ENCODE data around the gene UBR4. TPM values are rescaled to one million over a fixed set of nuclear protein-coding genes. Genes with fewer than 3 reads are reported as not detected.

UBR4 gene
- total and polyA plus RNA-seq, 5 donors = 48.9 to 70.3 (median 64.5) TPM

- no peaks in the 10 kb centered on the region for H3K27me3 ChIP-seq (ENCODE audit: control insufficient read depth, insufficient read depth)
- intact Hi-C loops (cut with DNase I) = loop anchor here in 2 of 4 donors (5.0 kb wide), 1 partner anchor 184 kb away; no protein-coding TSS in a partner anchor
- no peak overlapping the region for H3K4me3 ChIP-seq (ENCODE audit: low read length)
- DNase-seq (no peak), ATAC-seq (no peak)
- no peaks in the 10 kb centered on the region for H3K4me1 ChIP-seq (ENCODE audit: control insufficient read depth, insufficient read depth, low read length)
- 54% methylated on average over 8 of the region's 8 CpGs for WGBS
- H3K9me3 ChIP-seq (ENCODE audit: control insufficient read depth, low read length) = no peaks in the 10 kb centered on the region
- no peak overlapping the region for H3K27ac ChIP-seq (ENCODE audit: low read length)
Measured at GRCh38 chr1:19091196-19091953, 118.7 kb downstream of the UBR4 start.

- Histone ChIP-seq H3K9me3 (ENCODE audit: control insufficient read depth, low read length) (no peaks in the 10 kb centered on the region), H3K27me3 (ENCODE audit: control insufficient read depth, insufficient read depth) (no peaks in the 10 kb centered on the region), H3K27ac (ENCODE audit: low read length) (no peak overlapping the region), H3K4me1 (ENCODE audit: control insufficient read depth, insufficient read depth, low read length) (no peaks in the 10 kb centered on the region), H3K4me3 (ENCODE audit: low read length) (no peak overlapping the region)
- intact Hi-C loops (cut with DNase I) = no loop called here
- no peak for ATAC-seq
- 94% methylated on average over 4 of the region's 4 CpGs for WGBS
- no peak for DNase-seq
Measured at GRCh38 chr1:19089524-19089923, 120.5 kb downstream of the UBR4 start.

GRCh38 chr1:19088717-19089442, 121.2 kb downstream of the UBR4 start:
- DNase-seq (no peak), ATAC-seq (no peak)
- intact Hi-C loops (cut with DNase I) = no loop called here
- Histone ChIP-seq H3K27ac (ENCODE audit: low read length) (no peak overlapping the region), H3K9me3 (ENCODE audit: control insufficient read depth, low read length) (no peaks in the 10 kb centered on the region), H3K4me1 (ENCODE audit: control insufficient read depth, insufficient read depth, low read length) (no peaks in the 10 kb centered on the region), H3K4me3 (ENCODE audit: low read length) (no peak overlapping the region), H3K27me3 (ENCODE audit: control insufficient read depth, insufficient read depth) (no peaks in the 10 kb centered on the region)
- WGBS = 92% methylated on average over 12 of the region's 12 CpGs

- 80% methylated on average over 9 of the region's 9 CpGs for WGBS
- intact Hi-C loops (cut with DNase I) = no loop called here
- H3K4me1 ChIP-seq (ENCODE audit: control insufficient read depth, insufficient read depth, low read length) = no peaks in the 10 kb centered on the region
- H3K4me3 ChIP-seq (ENCODE audit: low read length) = no peak overlapping the region
- no peaks in the 10 kb centered on the region for H3K9me3 ChIP-seq (ENCODE audit: control insufficient read depth, low read length)
- DNase-seq (no peak), ATAC-seq (no peak)
- no peaks in the 10 kb centered on the region for H3K27me3 ChIP-seq (ENCODE audit: control insufficient read depth, insufficient read depth)
- H3K27ac ChIP-seq (ENCODE audit: low read length) = no peak overlapping the region
Measured at GRCh38 chr1:19087737-19088594, 122.1 kb downstream of the UBR4 start.

GRCh38 chr1:19087017-19087736, 122.9 kb downstream of the UBR4 start:
- Histone ChIP-seq H3K4me3 (ENCODE audit: low read length) (no peak overlapping the region), H3K27me3 (ENCODE audit: control insufficient read depth, insufficient read depth) (no peaks in the 10 kb centered on the region), H3K27ac (ENCODE audit: low read length) (no peak overlapping the region), H3K4me1 (ENCODE audit: control insufficient read depth, insufficient read depth, low read length) (no peaks in the 10 kb centered on the region), H3K9me3 (ENCODE audit: control insufficient read depth, low read length) (no peaks in the 10 kb centered on the region)
- ATAC-seq = no peak
- DNase-seq = no peak
- WGBS = 69% methylated on average over 6 of the region's 6 CpGs
- intact Hi-C loops (cut with DNase I) = no loop called here

GRCh38 chr1:19086176-19086875, 123.7 kb downstream of the UBR4 start:
- Histone ChIP-seq H3K9me3 (ENCODE audit: control insufficient read depth, low read length) (no peaks in the 10 kb centered on the region), H3K4me1 (ENCODE audit: control insufficient read depth, insufficient read depth, low read length) (no peaks in the 10 kb centered on the region), H3K27me3 (ENCODE audit: control insufficient read depth, insufficient read depth) (no peaks in the 10 kb centered on the region), H3K27ac (ENCODE audit: low read length) (peak overlapping the region; percentile 5), H3K4me3 (ENCODE audit: low read length) (no peak overlapping the region)
- 79% methylated on average over 21 of the region's 21 CpGs for WGBS
- peak in 1 of 2 donors; percentile 49 for ATAC-seq
- intact Hi-C loops (cut with DNase I) = no loop called here
- peak in 2 of 3 donors; percentile 67 to 75 for DNase-seq

GRCh38 chr1:19084206-19084738, 125.8 kb downstream of the UBR4 start:
- WGBS = 84% methylated on average over 20 of the region's 20 CpGs
- Histone ChIP-seq H3K27me3 (ENCODE audit: control insufficient read depth, insufficient read depth) (no peaks in the 10 kb centered on the region), H3K4me3 (ENCODE audit: low read length) (no peak overlapping the region), H3K9me3 (ENCODE audit: control insufficient read depth, low read length) (no peaks in the 10 kb centered on the region), H3K27ac (ENCODE audit: low read length) (no peak overlapping the region), H3K4me1 (ENCODE audit: control insufficient read depth, insufficient read depth, low read length) (peaks cover 4% of the 10 kb centered on the region)
- no peak for DNase-seq
- ATAC-seq = no peak
- intact Hi-C loops (cut with DNase I) = no loop called here

- intact Hi-C loops (cut with DNase I) = no loop called here
- Histone ChIP-seq H3K4me1 (ENCODE audit: control insufficient read depth, insufficient read depth, low read length) (peaks cover 4% of the 10 kb centered on the region), H3K27ac (ENCODE audit: low read length) (no peak overlapping the region), H3K9me3 (ENCODE audit: control insufficient read depth, low read length) (no peaks in the 10 kb centered on the region), H3K4me3 (ENCODE audit: low read length) (no peak overlapping the region), H3K27me3 (ENCODE audit: control insufficient read depth, insufficient read depth) (no peaks in the 10 kb centered on the region)
- DNase-seq = no peak
- 53% methylated on average over 7 of the region's 7 CpGs for WGBS
- ATAC-seq = peak; percentile 23 to 79
Measured at GRCh38 chr1:19083081-19083480, 127.0 kb downstream of the UBR4 start.

- DNase-seq = peak in 2 of 3 donors; percentile 75 to 78
- Histone ChIP-seq H3K27ac (ENCODE audit: low read length) (peak overlapping the region; percentile 72), H3K4me3 (ENCODE audit: low read length) (peak overlapping the region; percentile 11), H3K9me3 (ENCODE audit: control insufficient read depth, low read length) (no peaks in the 10 kb centered on the region), H3K27me3 (ENCODE audit: control insufficient read depth, insufficient read depth) (no peaks in the 10 kb centered on the region), H3K4me1 (ENCODE audit: control insufficient read depth, insufficient read depth, low read length) (peaks cover 4% of the 10 kb centered on the region)
- WGBS = 48% methylated on average over 21 of the region's 21 CpGs
- ATAC-seq = peak; percentile 69 to 82
- intact Hi-C loops (cut with DNase I) = no loop called here
Measured at GRCh38 chr1:19081218-19081893, 128.7 kb downstream of the UBR4 start.
